ENCODE measurements around the gene CBX4.

The CBX4 gene

GRCh38 chr17:79790805-79791734, 48.2 kb downstream of the CBX4 start:
- DNase-seq: peak in 1 of 58 donors; percentile 8

GRCh38 chr17:79789943-79790804, 49.1 kb downstream of the CBX4 start:
- peak in 9 of 58 donors; percentile 13 to 39 (median 26) for DNase-seq

GRCh38 chr17:79788989-79789942, 50.0 kb downstream of the CBX4 start:
- no peak for DNase-seq

GRCh38 chr17:79788455-79788854, 50.8 kb downstream of the CBX4 start:
- no peak for DNase-seq

GRCh38 chr17:79786930-79787643, 52.2 kb downstream of the CBX4 start:
- no peak for DNase-seq

GRCh38 chr17:79785900-79786810, 53.1 kb downstream of the CBX4 start:
- DNase-seq: no peak

GRCh38 chr17:79785017-79785899, 54.0 kb downstream of the CBX4 start:
- DNase-seq: no peak

- no peak for DNase-seq
These were observed 54.8 kb downstream of the CBX4 start for GRCh38 chr17:79784353-79785016.

- DNase-seq: no peak
These were observed 55.3 kb downstream of the CBX4 start for GRCh38 chr17:79783891-79784290.

All from anterior cingulate cortex (tissue), 58 donors.